GM12873 (cell line): ENCODE data around the gene ADGB.

Source experiments
- CTCF ChIP-seq: IDR thresholded peaks from 2 replicates; pipeline ENCODE4 v1.5.1; 2012; ENCODE audit warnings: low read depth, mild to moderate bottlenecking, moderate library complexity, low read length, control low read depth; ENCODE audit not compliant: insufficient read depth; ENCODE audit errors: missing control alignments

The ADGB gene

GRCh38 chr6:146850238-146850896, 251.6 kb downstream of the ADGB start:
- no peak for TF ChIP-seq CTCF

- TF ChIP-seq CTCF = no peak
Observed at GRCh38 chr6:146850981-146851380, 252.2 kb downstream of the ADGB start.

- TF ChIP-seq CTCF = no peak
Observed at GRCh38 chr6:146851837-146852236, 253.1 kb downstream of the ADGB start.

GRCh38 chr6:146855889-146856288, 257.1 kb downstream of the ADGB start:
- TF ChIP-seq CTCF = no peak

GRCh38 chr6:146856296-146856695, 257.5 kb downstream of the ADGB start:
- no peak for TF ChIP-seq CTCF

- peak; percentile 92 for TF ChIP-seq CTCF
Observed at GRCh38 chr6:146857180-146857979, 258.6 kb downstream of the ADGB start.

GRCh38 chr6:146857980-146858347, 259.2 kb downstream of the ADGB start:
- TF ChIP-seq CTCF = no peak
